Measurements from ENCODE around the gene TFAM. TPM values are rescaled to one million over a fixed set of nuclear protein-coding genes. Genes with fewer than 3 reads are reported as not detected.

Gene TFAM
- total RNA-seq, 1 experiment from 2014 or later, result 74.4 TPM

DNA sequence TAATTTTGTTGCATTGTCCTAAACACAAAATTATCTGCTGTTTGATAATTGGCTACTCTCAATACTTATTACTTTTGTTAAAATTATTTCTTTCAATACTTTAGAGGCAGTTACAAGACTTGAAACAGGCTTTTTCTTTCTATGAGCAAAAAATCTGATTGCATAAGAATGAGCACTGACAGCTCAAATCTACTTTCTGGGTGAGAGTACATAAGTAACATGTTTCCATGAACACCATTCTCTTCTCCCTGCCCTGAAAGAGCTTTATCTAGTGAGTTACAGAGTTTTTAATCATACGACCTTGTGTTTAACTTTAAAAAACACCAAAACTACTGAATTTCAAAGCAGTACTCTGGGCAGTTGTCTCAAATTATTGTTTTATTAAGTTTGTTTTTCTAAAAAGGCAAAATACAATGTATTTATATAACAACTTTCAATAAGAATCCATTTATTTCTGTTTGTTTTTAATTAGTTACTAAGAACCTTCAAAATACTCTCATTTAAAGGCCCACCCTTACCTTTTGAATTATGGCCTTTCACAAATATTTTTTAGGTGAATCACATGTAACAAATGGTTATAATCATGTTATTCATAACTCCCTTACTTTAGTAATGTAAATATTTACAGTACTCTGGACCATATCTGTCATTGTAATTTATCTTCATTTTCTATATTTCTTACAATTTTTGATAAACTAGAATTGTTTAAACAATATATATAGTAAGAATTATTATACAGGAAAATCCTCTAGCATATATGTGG is 23.0 kb upstream of the TFAM start (continued):
- TF ChIP-seq, protein P1, sequence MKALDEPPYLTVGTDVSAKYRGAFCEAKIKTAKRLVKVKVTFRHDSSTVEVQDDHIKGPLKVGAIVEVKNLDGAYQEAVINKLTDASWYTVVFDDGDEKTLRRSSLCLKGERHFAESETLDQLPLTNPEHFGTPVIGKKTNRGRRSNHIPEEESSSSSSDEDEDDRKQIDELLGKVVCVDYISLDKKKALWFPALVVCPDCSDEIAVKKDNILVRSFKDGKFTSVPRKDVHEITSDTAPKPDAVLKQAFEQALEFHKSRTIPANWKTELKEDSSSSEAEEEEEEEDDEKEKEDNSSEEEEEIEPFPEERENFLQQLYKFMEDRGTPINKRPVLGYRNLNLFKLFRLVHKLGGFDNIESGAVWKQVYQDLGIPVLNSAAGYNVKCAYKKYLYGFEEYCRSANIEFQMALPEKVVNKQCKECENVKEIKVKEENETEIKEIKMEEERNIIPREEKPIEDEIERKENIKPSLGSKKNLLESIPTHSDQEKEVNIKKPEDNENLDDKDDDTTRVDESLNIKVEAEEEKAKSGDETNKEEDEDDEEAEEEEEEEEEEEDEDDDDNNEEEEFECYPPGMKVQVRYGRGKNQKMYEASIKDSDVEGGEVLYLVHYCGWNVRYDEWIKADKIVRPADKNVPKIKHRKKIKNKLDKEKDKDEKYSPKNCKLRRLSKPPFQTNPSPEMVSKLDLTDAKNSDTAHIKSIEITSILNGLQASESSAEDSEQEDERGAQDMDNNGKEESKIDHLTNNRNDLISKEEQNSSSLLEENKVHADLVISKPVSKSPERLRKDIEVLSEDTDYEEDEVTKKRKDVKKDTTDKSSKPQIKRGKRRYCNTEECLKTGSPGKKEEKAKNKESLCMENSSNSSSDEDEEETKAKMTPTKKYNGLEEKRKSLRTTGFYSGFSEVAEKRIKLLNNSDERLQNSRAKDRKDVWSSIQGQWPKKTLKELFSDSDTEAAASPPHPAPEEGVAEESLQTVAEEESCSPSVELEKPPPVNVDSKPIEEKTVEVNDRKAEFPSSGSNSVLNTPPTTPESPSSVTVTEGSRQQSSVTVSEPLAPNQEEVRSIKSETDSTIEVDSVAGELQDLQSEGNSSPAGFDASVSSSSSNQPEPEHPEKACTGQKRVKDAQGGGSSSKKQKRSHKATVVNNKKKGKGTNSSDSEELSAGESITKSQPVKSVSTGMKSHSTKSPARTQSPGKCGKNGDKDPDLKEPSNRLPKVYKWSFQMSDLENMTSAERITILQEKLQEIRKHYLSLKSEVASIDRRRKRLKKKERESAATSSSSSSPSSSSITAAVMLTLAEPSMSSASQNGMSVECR (CRISPR knock-in tag; IDR thresholded peaks at IDR 0.05; ENCODE audit: borderline replicate concordance), result no peak
- TF ChIP-seq, protein P2, sequence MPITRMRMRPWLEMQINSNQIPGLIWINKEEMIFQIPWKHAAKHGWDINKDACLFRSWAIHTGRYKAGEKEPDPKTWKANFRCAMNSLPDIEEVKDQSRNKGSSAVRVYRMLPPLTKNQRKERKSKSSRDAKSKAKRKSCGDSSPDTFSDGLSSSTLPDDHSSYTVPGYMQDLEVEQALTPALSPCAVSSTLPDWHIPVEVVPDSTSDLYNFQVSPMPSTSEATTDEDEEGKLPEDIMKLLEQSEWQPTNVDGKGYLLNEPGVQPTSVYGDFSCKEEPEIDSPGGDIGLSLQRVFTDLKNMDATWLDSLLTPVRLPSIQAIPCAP (CRISPR knock-in tag; IDR thresholded peaks at IDR 0.05), result no peak

DNA sequence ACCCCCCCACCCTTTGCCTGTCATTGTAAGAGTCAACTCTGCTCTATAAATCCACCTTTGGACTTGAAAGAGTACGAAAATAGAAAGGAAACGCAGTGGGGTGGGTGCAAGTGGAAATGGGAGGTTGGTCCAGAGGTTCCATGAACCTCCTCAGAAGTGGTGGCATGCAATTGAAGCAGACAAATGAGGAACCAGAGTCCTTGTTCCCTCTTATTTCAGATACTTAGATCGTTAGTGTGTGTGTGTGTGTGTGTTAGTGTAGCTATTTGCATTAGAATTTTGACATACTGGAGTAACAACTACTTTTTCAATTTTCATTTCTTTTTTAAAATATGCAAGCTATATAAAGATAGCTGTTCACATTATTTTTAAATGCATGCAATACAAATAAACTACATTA is 18.1 kb upstream of the TFAM start:
- Mint-ChIP-seq H3K4me1 (no peaks in the 10 kb centered on the region), H3K27me3 (ENCODE audit: low read depth) (no peaks in the 10 kb centered on the region), H3K4me3 (no peak overlapping the region), H3K27ac (no peak overlapping the region), H3K9me3 (no peaks in the 10 kb centered on the region), H3K36me3 (peaks cover 2% of the 10 kb centered on the region)
- ATAC-seq (no peak), DNase-seq (ENCODE audit: low spot score) (no peak)
- CTCF ChIA-PET, result interaction anchor here (1.1 kb wide), 1 partner anchor 68 kb away, joined by 4 read pairs; no protein-coding TSS in a partner anchor
- TF ChIP-seq TCF7 (CRISPR knock-in tag; IDR thresholded peaks at IDR 0.05; ENCODE audit: low read depth), result no peak
- no peak for TF ChIP-seq JAZF1 (CRISPR knock-in tag; IDR thresholded peaks at IDR 0.05)
- TF ChIP-seq, protein P3, sequence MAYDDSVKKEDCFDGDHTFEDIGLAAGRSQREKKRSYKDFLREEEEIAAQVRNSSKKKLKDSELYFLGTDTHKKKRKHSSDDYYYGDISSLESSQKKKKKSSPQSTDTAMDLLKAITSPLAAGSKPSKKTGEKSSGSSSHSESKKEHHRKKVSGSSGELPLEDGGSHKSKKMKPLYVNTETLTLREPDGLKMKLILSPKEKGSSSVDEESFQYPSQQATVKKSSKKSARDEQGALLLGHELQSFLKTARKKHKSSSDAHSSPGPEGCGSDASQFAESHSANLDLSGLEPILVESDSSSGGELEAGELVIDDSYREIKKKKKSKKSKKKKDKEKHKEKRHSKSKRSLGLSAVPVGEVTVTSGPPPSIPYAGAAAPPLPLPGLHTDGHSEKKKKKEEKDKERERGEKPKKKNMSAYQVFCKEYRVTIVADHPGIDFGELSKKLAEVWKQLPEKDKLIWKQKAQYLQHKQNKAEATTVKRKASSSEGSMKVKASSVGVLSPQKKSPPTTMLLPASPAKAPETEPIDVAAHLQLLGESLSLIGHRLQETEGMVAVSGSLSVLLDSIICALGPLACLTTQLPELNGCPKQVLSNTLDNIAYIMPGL (CRISPR knock-in tag; IDR thresholded peaks at IDR 0.05), result no peak
- TF ChIP-seq, protein P4, sequence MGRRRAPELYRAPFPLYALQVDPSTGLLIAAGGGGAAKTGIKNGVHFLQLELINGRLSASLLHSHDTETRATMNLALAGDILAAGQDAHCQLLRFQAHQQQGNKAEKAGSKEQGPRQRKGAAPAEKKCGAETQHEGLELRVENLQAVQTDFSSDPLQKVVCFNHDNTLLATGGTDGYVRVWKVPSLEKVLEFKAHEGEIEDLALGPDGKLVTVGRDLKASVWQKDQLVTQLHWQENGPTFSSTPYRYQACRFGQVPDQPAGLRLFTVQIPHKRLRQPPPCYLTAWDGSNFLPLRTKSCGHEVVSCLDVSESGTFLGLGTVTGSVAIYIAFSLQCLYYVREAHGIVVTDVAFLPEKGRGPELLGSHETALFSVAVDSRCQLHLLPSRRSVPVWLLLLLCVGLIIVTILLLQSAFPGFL (CRISPR knock-in tag; IDR thresholded peaks at IDR 0.05; ENCODE audit: borderline replicate concordance), result no peak
- TF ChIP-seq SP1 (CRISPR knock-in tag; conservative IDR thresholded peaks at IDR 0.05), result no peak
- TF ChIP-seq NR3C1 (CRISPR knock-in tag; conservative IDR thresholded peaks at IDR 0.05; ENCODE audit: low read depth), result no peak
- TF ChIP-seq, protein P5, sequence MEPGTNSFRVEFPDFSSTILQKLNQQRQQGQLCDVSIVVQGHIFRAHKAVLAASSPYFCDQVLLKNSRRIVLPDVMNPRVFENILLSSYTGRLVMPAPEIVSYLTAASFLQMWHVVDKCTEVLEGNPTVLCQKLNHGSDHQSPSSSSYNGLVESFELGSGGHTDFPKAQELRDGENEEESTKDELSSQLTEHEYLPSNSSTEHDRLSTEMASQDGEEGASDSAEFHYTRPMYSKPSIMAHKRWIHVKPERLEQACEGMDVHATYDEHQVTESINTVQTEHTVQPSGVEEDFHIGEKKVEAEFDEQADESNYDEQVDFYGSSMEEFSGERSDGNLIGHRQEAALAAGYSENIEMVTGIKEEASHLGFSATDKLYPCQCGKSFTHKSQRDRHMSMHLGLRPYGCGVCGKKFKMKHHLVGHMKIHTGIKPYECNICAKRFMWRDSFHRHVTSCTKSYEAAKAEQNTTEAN (CRISPR knock-in tag; IDR thresholded peaks at IDR 0.05), result no peak
- POLR2A ChIA-PET, result no interaction called here

DNA sequence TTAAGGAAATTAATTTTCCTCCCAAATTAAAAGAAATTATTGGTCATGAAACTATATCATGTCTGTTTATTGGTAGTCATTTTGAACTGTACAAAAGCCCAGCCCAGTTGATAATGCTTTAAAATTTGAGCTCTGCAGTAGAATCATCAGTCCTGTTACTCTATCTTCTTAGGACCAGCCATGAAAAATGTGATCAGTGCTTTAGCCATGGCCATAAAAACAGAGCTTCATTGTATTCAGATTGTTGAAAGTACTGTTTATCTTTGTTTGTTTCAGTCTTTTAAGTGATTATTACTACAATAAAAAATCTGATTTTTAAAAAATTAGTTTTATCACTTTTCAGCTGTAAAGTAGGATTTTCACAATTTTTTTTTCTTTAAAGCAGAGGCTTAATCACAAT is 13.7 kb upstream of the TFAM start:
- Mint-ChIP-seq H3K4me1 (no peaks in the 10 kb centered on the region), H3K36me3 (no peaks in the 10 kb centered on the region), H3K4me3 (no peak overlapping the region), H3K9me3 (no peaks in the 10 kb centered on the region), H3K27ac (no peak overlapping the region), H3K27me3 (ENCODE audit: low read depth) (no peaks in the 10 kb centered on the region)
- CTCF ChIA-PET, result interaction anchor here (1.0 to 1.1 kb wide), 2 partner anchors 13 to 71 kb away, joined by 3 to 4 read pairs; no protein-coding TSS in a partner anchor
- ATAC-seq (no peak), DNase-seq (ENCODE audit: low spot score) (no peak)
- POLR2A ChIA-PET, result interaction anchor here (0.6 kb wide), 1 partner anchor 10 kb away, joined by 3 read pairs; no protein-coding TSS in a partner anchor
- TF ChIP-seq, protein P1 (CRISPR knock-in tag; IDR thresholded peaks at IDR 0.05; ENCODE audit: borderline replicate concordance), result no peak
- no peak for TF ChIP-seq NFE2L1 (CRISPR knock-in tag; IDR thresholded peaks at IDR 0.05)
- TF ChIP-seq, protein P2 (CRISPR knock-in tag; IDR thresholded peaks at IDR 0.05), result no peak
- TF ChIP-seq SMAD4 (CRISPR knock-in tag; IDR thresholded peaks at IDR 0.05), result no peak
- no peak for TF ChIP-seq ZNF671 (CRISPR knock-in tag; IDR thresholded peaks at IDR 0.05)
- TF ChIP-seq, protein P6, sequence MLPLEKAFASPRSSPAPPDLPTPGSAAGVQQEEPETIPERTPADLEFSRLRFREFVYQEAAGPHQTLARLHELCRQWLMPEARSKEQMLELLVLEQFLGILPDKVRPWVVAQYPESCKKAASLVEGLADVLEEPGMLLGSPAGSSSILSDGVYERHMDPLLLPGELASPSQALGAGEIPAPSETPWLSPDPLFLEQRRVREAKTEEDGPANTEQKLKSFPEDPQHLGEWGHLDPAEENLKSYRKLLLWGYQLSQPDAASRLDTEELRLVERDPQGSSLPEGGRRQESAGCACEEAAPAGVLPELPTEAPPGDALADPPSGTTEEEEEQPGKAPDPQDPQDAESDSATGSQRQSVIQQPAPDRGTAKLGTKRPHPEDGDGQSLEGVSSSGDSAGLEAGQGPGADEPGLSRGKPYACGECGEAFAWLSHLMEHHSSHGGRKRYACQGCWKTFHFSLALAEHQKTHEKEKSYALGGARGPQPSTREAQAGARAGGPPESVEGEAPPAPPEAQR (CRISPR knock-in tag; IDR thresholded peaks at IDR 0.05), result no peak
- TF ChIP-seq NFATC4 (CRISPR knock-in tag; IDR thresholded peaks at IDR 0.05), result no peak

All from WTC11 (cell line).